ENCODE results near the gene KCNQ2. TPM values are rescaled to one million over a fixed set of nuclear protein-coding genes. Genes with fewer than 3 reads are reported as not detected.
"Not testable (repeated sequence)": the region's sequence is repeated elsewhere in the genome, so short reads cannot be mapped to it uniquely, and the experiment has no call there.

Gene KCNQ2
- total and polyA plus RNA-seq, 3 donors from 2014 or later: 36.2 to 60.9 (median 49.2) TPM

GRCh38 chr20:63519668-63520503 lies 47.4 kb upstream of the KCNQ2 start:
- DNase-seq: peak; percentile 34
- H3K27me3 ChIP-seq: no peaks in the 10 kb centered on the region
- no peak for TF ChIP-seq POLR2A (IDR thresholded peaks at IDR 0.05)
- H3K4me1 ChIP-seq: peaks cover 18% of the 10 kb centered on the region
- H3K27ac ChIP-seq: peak overlapping the region in 1 of 2 donors; percentile 91
- no peaks in the 10 kb centered on the region for H3K36me3 ChIP-seq (ENCODE audit: low read depth, missing control alignments)
- 3 to 4% methylated on average over 5 to 50 of the region's 72 CpGs for WGBS, 2 donors
- H3K9me3 ChIP-seq: no peaks in the 10 kb centered on the region
- H3K4me3 ChIP-seq: peak overlapping the region; percentile 75 to 90
- intact Hi-C loops (cut with DNase I; ENCODE audit: low total_unique reads): no loop called here

GRCh38 chr20:63518946-63519667 lies 46.7 kb upstream of the KCNQ2 start:
- TF ChIP-seq POLR2A (IDR thresholded peaks at IDR 0.05): no peak
- no peak for TF ChIP-seq CTCF (IDR thresholded peaks at IDR 0.05)
- no peaks in the 10 kb centered on the region for H3K27me3 ChIP-seq
- no peak overlapping the region for H3K27ac ChIP-seq
- WGBS, 2 donors: 75 to 82% methylated on average over 16 to 32 of the region's 32 CpGs
- no peaks in the 10 kb centered on the region for H3K9me3 ChIP-seq
- H3K36me3 ChIP-seq (ENCODE audit: low read depth, missing control alignments): no peaks in the 10 kb centered on the region
- DNase-seq: no peak
- peaks cover 18% of the 10 kb centered on the region for H3K4me1 ChIP-seq
- H3K4me3 ChIP-seq: peak overlapping the region in 1 of 2 donors; percentile 75
- intact Hi-C loops (cut with DNase I; ENCODE audit: low total_unique reads): no loop called here

- DNase-seq: no peak
- intact Hi-C loops (cut with DNase I; ENCODE audit: low total_unique reads): no loop called here
- no peaks in the 10 kb centered on the region for H3K36me3 ChIP-seq (ENCODE audit: low read depth, missing control alignments)
- H3K27me3 ChIP-seq: no peaks in the 10 kb centered on the region
- H3K4me1 ChIP-seq: peaks cover 18% of the 10 kb centered on the region
- no peak overlapping the region for H3K4me3 ChIP-seq
- no peaks in the 10 kb centered on the region for H3K9me3 ChIP-seq
- 63 to 89% methylated on average over 19 to 20 of the region's 20 CpGs for WGBS, 2 donors
- no peak overlapping the region for H3K27ac ChIP-seq
- TF ChIP-seq POLR2A (IDR thresholded peaks at IDR 0.05) (no peak), CTCF (IDR thresholded peaks at IDR 0.05) (no peak)
These were observed 46.0 kb upstream of the KCNQ2 start for GRCh38 chr20:63518351-63518861.

- Histone ChIP-seq H3K27me3 (no peaks in the 10 kb centered on the region), H3K9me3 (no peaks in the 10 kb centered on the region), H3K4me1 (peaks cover 15% of the 10 kb centered on the region), H3K4me3 (no peak overlapping the region), H3K36me3 (ENCODE audit: low read depth, missing control alignments) (no peaks in the 10 kb centered on the region), H3K27ac (no peak overlapping the region)
- no peak for DNase-seq
- TF ChIP-seq CTCF (IDR thresholded peaks at IDR 0.05) (no peak), POLR2A (IDR thresholded peaks at IDR 0.05) (no peak)
- 95 to 96% methylated on average over 19 to 31 of the region's 32 CpGs for WGBS, 2 donors
- intact Hi-C loops (cut with DNase I; ENCODE audit: low total_unique reads): no loop called here
These were observed 45.2 kb upstream of the KCNQ2 start for GRCh38 chr20:63517376-63518309.

- H3K27me3 ChIP-seq; H3K36me3 ChIP-seq (ENCODE audit: low read depth, missing control alignments); intact Hi-C loops (cut with DNase I; ENCODE audit: low total_unique reads); H3K9me3 ChIP-seq; H3K4me1 ChIP-seq; H3K4me3 ChIP-seq; H3K27ac ChIP-seq; DNase-seq: not testable (repeated sequence)
- 80% methylated on average over 10 of the region's 10 CpGs for WGBS, 2 donors
These were observed 42.1 kb upstream of the KCNQ2 start for GRCh38 chr20:63514520-63514919.

Measured in testis (tissue), 3 donors.